Natural killer cell (primary cell): ENCODE results near the gene CCDC178. TPM values are rescaled to one million over a fixed set of nuclear protein-coding genes. Genes with fewer than 3 reads are reported as not detected.

Experiments
- ATAC-seq, 3 donors: fragments of 150-1000 bp in 2 of 3; fragments of 200-7000 bp in 1 of 3; cut with Tn5 transposase; 1 replicate in 1 of 3; 2 replicates in 2 of 3; pipeline ENCODE4 v1.10.0; 2021; ENCODE audit warnings: mild to moderate bottlenecking in 2 of 3, moderate library complexity in 2 of 3
- DNase-seq, 2 donors: peaks; one replicate each; pipeline versions ENCODE4 v3.0.0 to v3.0.0-alpha.2; 2013 to 2021; ENCODE audit warnings: mixed read lengths in 1 of 2
- H3K27ac ChIP-seq: one replicate; pipeline ENCODE4 v1.5.1; 2013; ENCODE audit warnings: mild to moderate bottlenecking, low read length
- H3K27me3 ChIP-seq: one replicate; pipeline ENCODE4 v1.6.1; 2013; ENCODE audit warnings: low read length; ENCODE audit not compliant: control insufficient read depth, insufficient read depth
- H3K36me3 ChIP-seq: one replicate; pipeline ENCODE4 v1.6.1; 2013; ENCODE audit warnings: low read length; ENCODE audit not compliant: control insufficient read depth, insufficient read depth
- H3K4me1 ChIP-seq: one replicate; pipeline ENCODE4 v1.6.1; 2013; ENCODE audit warnings: low read length; ENCODE audit not compliant: control insufficient read depth, insufficient read depth
- H3K4me3 ChIP-seq: one replicate; pipeline ENCODE4 v1.5.1; 2013; ENCODE audit warnings: low read length
- H3K9me3 ChIP-seq: one replicate; pipeline ENCODE4 v1.6.1; 2013; ENCODE audit warnings: low read length; ENCODE audit not compliant: control insufficient read depth, insufficient read depth
- H3K27ac Mint-ChIP-seq, 2 donors: one replicate each; pipeline ENCODE4 v1.8.0; 2022; ENCODE audit warnings: mild to moderate bottlenecking in 2 of 2, mixed read lengths in 2 of 2, moderate library complexity in 1 of 2
- H3K27me3 Mint-ChIP-seq, 2 donors: one replicate each; pipeline ENCODE4 v1.8.0; 2022; ENCODE audit warnings: low read depth in 2 of 2, mixed read lengths in 2 of 2
- H3K36me3 Mint-ChIP-seq: one replicate; pipeline ENCODE4 v1.8.0; 2022; ENCODE audit warnings: mixed read lengths
- H3K4me1 Mint-ChIP-seq, 2 donors: one replicate each; pipeline ENCODE4 v1.8.0; 2022; ENCODE audit warnings: mixed read lengths in 2 of 2
- H3K4me3 Mint-ChIP-seq: one replicate; pipeline ENCODE4 v1.8.0; 2022; ENCODE audit warnings: mild to moderate bottlenecking, moderate library complexity, mixed read lengths
- H3K9me3 Mint-ChIP-seq, 2 donors: one replicate each; pipeline ENCODE4 v1.8.0; 2022; ENCODE audit warnings: mixed read lengths in 2 of 2
- WGBS: methylation state at CpG from one replicate; pipeline ENCODE4 v1.1.7; 2013; ENCODE audit warnings: missing lambda C conversion rate; ENCODE audit not compliant: insufficient coverage; 5-methylcytosine and 5-hydroxymethylcytosine counted together
- intact Hi-C: fragments of 100-400 bp; cut with micrococcal nuclease; formaldehyde crosslinking; loops from one replicate; pipeline ENCODE4 v1.14.2; 2022
- total RNA-seq, 4 donors: library from RNA; stranded (reverse); fragments of 120-200 nt in 1 of 4; gene quantifications; one replicate each; pipeline versions ENCODE4 v1.2.3 to v1.2.4, GENCODE V29; 2013 to 2022
- TF ChIP-seq, protein P1 (sequence below): fragments of 200-600 bp; IDR thresholded peaks from one replicate; pipeline ENCODE4 v1.8.0; 2022; ENCODE audit warnings: antibody characterized with exemption

The CCDC178 gene
- total RNA-seq, 3 donors from 2014 or later (not counting 1 experiment from before 2014, with no cell fraction given): not detected

GRCh38 chr18:32974421-32975162, 465.9 kb downstream of the CCDC178 start:
- no peak for DNase-seq
- Mint-ChIP-seq H3K27ac (no peak overlapping the region), H3K4me3 (no peak overlapping the region), H3K27me3 (no peaks in the 10 kb centered on the region), H3K4me1 (no peaks in the 10 kb centered on the region), H3K9me3 (peaks cover under 1 to 2% of the 10 kb centered on the region in 2 donors), H3K36me3 (no peaks in the 10 kb centered on the region)
- intact Hi-C loops: no loop called here
- whole genome bisulfite sequencing: 52% methylated on average over 3 of the region's 4 CpGs
- H3K9me3 ChIP-seq: no peaks in the 10 kb centered on the region
- H3K4me3 ChIP-seq: no peak overlapping the region
- no peaks in the 10 kb centered on the region for H3K27me3 ChIP-seq
- H3K36me3 ChIP-seq: no peaks in the 10 kb centered on the region
- TF ChIP-seq, protein P1, sequence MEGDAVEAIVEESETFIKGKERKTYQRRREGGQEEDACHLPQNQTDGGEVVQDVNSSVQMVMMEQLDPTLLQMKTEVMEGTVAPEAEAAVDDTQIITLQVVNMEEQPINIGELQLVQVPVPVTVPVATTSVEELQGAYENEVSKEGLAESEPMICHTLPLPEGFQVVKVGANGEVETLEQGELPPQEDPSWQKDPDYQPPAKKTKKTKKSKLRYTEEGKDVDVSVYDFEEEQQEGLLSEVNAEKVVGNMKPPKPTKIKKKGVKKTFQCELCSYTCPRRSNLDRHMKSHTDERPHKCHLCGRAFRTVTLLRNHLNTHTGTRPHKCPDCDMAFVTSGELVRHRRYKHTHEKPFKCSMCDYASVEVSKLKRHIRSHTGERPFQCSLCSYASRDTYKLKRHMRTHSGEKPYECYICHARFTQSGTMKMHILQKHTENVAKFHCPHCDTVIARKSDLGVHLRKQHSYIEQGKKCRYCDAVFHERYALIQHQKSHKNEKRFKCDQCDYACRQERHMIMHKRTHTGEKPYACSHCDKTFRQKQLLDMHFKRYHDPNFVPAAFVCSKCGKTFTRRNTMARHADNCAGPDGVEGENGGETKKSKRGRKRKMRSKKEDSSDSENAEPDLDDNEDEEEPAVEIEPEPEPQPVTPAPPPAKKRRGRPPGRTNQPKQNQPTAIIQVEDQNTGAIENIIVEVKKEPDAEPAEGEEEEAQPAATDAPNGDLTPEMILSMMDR: no peak
- ATAC-seq: no peak
- no peaks in the 10 kb centered on the region for H3K4me1 ChIP-seq
- H3K27ac ChIP-seq: no peak overlapping the region

- Mint-ChIP-seq H3K4me3 (no peak overlapping the region), H3K27ac (no peak overlapping the region), H3K36me3 (no peaks in the 10 kb centered on the region), H3K9me3 (peaks cover 9 to 11% of the 10 kb centered on the region in 2 donors), H3K27me3 (no peaks in the 10 kb centered on the region), H3K4me1 (no peaks in the 10 kb centered on the region)
- H3K36me3 ChIP-seq: no peaks in the 10 kb centered on the region
- H3K4me1 ChIP-seq: no peaks in the 10 kb centered on the region
- 100% methylated on average over 1 of the region's 2 CpGs for WGBS
- no peaks in the 10 kb centered on the region for H3K9me3 ChIP-seq
- ATAC-seq (no peak), DNase-seq (no peak)
- intact Hi-C loops: no loop called here
- H3K27ac ChIP-seq: no peak overlapping the region
- no peaks in the 10 kb centered on the region for H3K27me3 ChIP-seq
- TF ChIP-seq, protein P1: no peak
- no peak overlapping the region for H3K4me3 ChIP-seq
Observed at GRCh38 chr18:32968248-32968647, 472.3 kb downstream of the CCDC178 start.

- intact Hi-C loops: no loop called here
- H3K36me3 ChIP-seq: no peaks in the 10 kb centered on the region
- H3K27me3 ChIP-seq: no peaks in the 10 kb centered on the region
- H3K9me3 Mint-ChIP-seq: peaks cover 11 to 17% of the 10 kb centered on the region in 2 donors
- H3K27ac Mint-ChIP-seq: no peak overlapping the region
- no peak overlapping the region for H3K27ac ChIP-seq
- H3K9me3 ChIP-seq: no peaks in the 10 kb centered on the region
- TF ChIP-seq, protein P1: no peak
- no peaks in the 10 kb centered on the region for H3K27me3 Mint-ChIP-seq
- H3K4me3 Mint-ChIP-seq: no peak overlapping the region
- no peak overlapping the region for H3K4me3 ChIP-seq
- H3K4me1 ChIP-seq: no peaks in the 10 kb centered on the region
- no peaks in the 10 kb centered on the region for H3K4me1 Mint-ChIP-seq
- H3K36me3 Mint-ChIP-seq: no peaks in the 10 kb centered on the region
- DNase-seq: no peak
- ATAC-seq: no peak
Observed at GRCh38 chr18:32966141-32966540, 474.4 kb downstream of the CCDC178 start.

GRCh38 chr18:32961538-32961937, 479.0 kb downstream of the CCDC178 start:
- ATAC-seq (no peak), DNase-seq (no peak)
- no peaks in the 10 kb centered on the region for H3K36me3 Mint-ChIP-seq
- H3K27me3 Mint-ChIP-seq: no peaks in the 10 kb centered on the region
- H3K4me1 ChIP-seq: no peaks in the 10 kb centered on the region
- no peak overlapping the region for H3K4me3 ChIP-seq
- H3K36me3 ChIP-seq: no peaks in the 10 kb centered on the region
- no peak overlapping the region for H3K4me3 Mint-ChIP-seq
- peaks cover 5 to 11% of the 10 kb centered on the region in 2 donors for H3K9me3 Mint-ChIP-seq
- H3K27me3 ChIP-seq: no peaks in the 10 kb centered on the region
- intact Hi-C loops: no loop called here
- no peak overlapping the region for H3K27ac Mint-ChIP-seq
- no peaks in the 10 kb centered on the region for H3K9me3 ChIP-seq
- TF ChIP-seq, protein P1: no peak
- H3K4me1 Mint-ChIP-seq: no peaks in the 10 kb centered on the region
- no peak overlapping the region for H3K27ac ChIP-seq
- WGBS: 88% methylated on average over 5 of the region's 5 CpGs
